Measurements from ENCODE around the gene GZMM. TPM values are rescaled to one million over a fixed set of nuclear protein-coding genes. Genes with fewer than 3 reads are reported as not detected.
A peak's percentile ranks its signal among the peaks of the same experiment; 100 is the strongest.

The GZMM gene
- total RNA-seq, 4 donors from 2014 or later: 0.50 to 0.58 TPM; not detected in 2

- 1% methylated on average over 41 of the region's 103 CpGs for WGBS
- TF ChIP-seq POLR2A (IDR thresholded peaks at IDR 0.05; ENCODE audit: low read depth) (peak; percentile 17), POLR2AphosphoS5 (IDR thresholded peaks at IDR 0.05) (peak in 1 of 2 donors; percentile 78), EP300 (IDR thresholded peaks at IDR 0.05) (no peak), CTCF (IDR thresholded peaks at IDR 0.05) (peak in 1 of 3 experiments; percentile 14)
- Histone ChIP-seq H3K4me3 (peak overlapping the region; percentile 87 to 99 (median 96)), H3K4me1 (peaks cover 34 to 47% (median 45%) of the 10 kb centered on the region in 4 donors), H3K9me3 (no peaks in the 10 kb centered on the region), H3K27ac (replicated peaks in 1 of 4) (peak overlapping the region; percentile 96 to 99 (median 98)), H3K27me3 (peaks cover 0 to 10% (median 0%) of the 10 kb centered on the region in 4 donors), H3K36me3 (peaks cover 5 to 15% (median 12%) of the 10 kb centered on the region in 4 donors)
- intact Hi-C loops (cut with DNase I): no loop called here
- DNase-seq (ENCODE audit: extremely low spot score): no peak
Measured at GRCh38 chr19:531009-531752, 12.7 kb upstream of the GZMM start.

GRCh38 chr19:531753-532560 is 11.9 kb upstream of the GZMM start, which contains the start of gene CDC34:
TSS of gene CDC34 (plus strand) at chr19:531760. CDS start at chr19:531932, 172 bp downstream.
- peaks cover 13 to 23% (median 20%) of the 10 kb centered on the region in 4 donors for H3K36me3 ChIP-seq
- TF ChIP-seq POLR2AphosphoS5 (IDR thresholded peaks at IDR 0.05) (peak; percentile 44 to 50), POLR2A (IDR thresholded peaks at IDR 0.05; ENCODE audit: low read depth) (no peak), EP300 (IDR thresholded peaks at IDR 0.05) (no peak)
- peaks cover 34 to 54% (median 47%) of the 10 kb centered on the region in 4 donors for H3K4me1 ChIP-seq
- DNase-seq (ENCODE audit: extremely low spot score): no peak
- peak within 1 kb of the TSS; percentile 87 to 99 (median 96) for H3K4me3 ChIP-seq
- intact Hi-C loops (cut with DNase I): no loop called here
- H3K27ac ChIP-seq (replicated peaks in 1 of 4): peak within 1 kb of the TSS; percentile 97 to 99 (median 98)
- no peaks in the 10 kb centered on the region for H3K9me3 ChIP-seq
- H3K27me3 ChIP-seq: peaks cover 0 to 2% (median 0%) of the 10 kb centered on the region in 4 donors
- WGBS: under 1% methylated on average over 34 of the region's 84 CpGs

GRCh38 chr19:532561-533363 is 11.1 kb upstream of the GZMM start:
- Histone ChIP-seq H3K36me3 (peaks cover 17 to 28% (median 27%) of the 10 kb centered on the region in 4 donors), H3K27me3 (no peaks in the 10 kb centered on the region), H3K9me3 (no peaks in the 10 kb centered on the region), H3K27ac (replicated peaks in 1 of 4) (peak overlapping the region; percentile 97 to 99 (median 98)), H3K4me3 (peak overlapping the region; percentile 87 to 99 (median 96)), H3K4me1 (peaks cover 34 to 54% (median 47%) of the 10 kb centered on the region in 4 donors)
- no peak for DNase-seq (ENCODE audit: extremely low spot score)
- TF ChIP-seq POLR2AphosphoS5 (IDR thresholded peaks at IDR 0.05) (peak; percentile 2 to 63), POLR2A (IDR thresholded peaks at IDR 0.05; ENCODE audit: low read depth) (no peak), EP300 (IDR thresholded peaks at IDR 0.05) (no peak), CTCF (IDR thresholded peaks at IDR 0.05) (peak; percentile 35 to 53 (median 45))
- intact Hi-C loops (cut with DNase I): no loop called here
- WGBS: 2% methylated on average over 7 of the region's 47 CpGs

- intact Hi-C loops (cut with DNase I): no loop called here
- 23% methylated on average over 5 of the region's 25 CpGs for WGBS
- peak overlapping the region; percentile 87 to 99 (median 96) for H3K4me3 ChIP-seq
- TF ChIP-seq EP300 (IDR thresholded peaks at IDR 0.05) (no peak), CTCF (IDR thresholded peaks at IDR 0.05) (no peak), POLR2A (IDR thresholded peaks at IDR 0.05; ENCODE audit: low read depth) (no peak), POLR2AphosphoS5 (IDR thresholded peaks at IDR 0.05) (no peak)
- peaks cover 25 to 36% (median 34%) of the 10 kb centered on the region in 4 donors for H3K36me3 ChIP-seq
- DNase-seq (ENCODE audit: extremely low spot score): no peak
- H3K27ac ChIP-seq (replicated peaks in 1 of 4): peak overlapping the region; percentile 97 to 99 (median 98)
- no peaks in the 10 kb centered on the region for H3K27me3 ChIP-seq
- no peaks in the 10 kb centered on the region for H3K9me3 ChIP-seq
- H3K4me1 ChIP-seq: peaks cover 34 to 57% (median 48%) of the 10 kb centered on the region in 4 donors
Measured at GRCh38 chr19:533364-534058, 10.3 kb upstream of the GZMM start.
